ENCODE data around the gene CARMIL1.

CARMIL1 gene

DNA sequence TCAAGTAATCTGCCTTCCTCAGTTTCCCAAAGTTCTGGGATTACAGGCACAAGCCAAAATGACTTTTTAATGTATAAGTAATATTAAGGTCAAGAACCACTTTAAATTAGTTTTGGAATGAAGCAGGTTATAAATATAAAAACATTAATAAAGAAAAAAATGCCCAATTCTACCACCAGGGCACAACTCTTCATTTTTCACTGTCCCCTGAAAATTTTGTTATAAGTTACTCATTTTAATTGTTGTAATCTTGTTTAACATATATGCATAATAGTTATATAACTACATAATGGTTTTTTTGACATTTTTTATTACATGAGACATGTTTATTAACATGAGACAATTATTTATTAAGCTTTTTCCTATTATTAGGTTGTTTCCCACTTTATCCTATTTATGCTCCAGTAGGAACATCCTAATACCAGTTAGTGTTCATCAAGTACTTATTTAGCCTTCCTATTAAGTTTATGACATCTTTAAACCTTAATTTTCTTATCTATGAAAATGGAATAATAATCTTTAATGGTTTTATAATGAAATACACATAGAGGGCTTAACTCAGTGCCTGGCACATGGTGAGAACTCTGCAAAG lies 190.7 kb downstream of the CARMIL1 start:
- Histone ChIP-seq H3K36me3 (ENCODE audit: insufficient read depth, low read length) (no peaks in the 10 kb centered on the region), H3K27ac (ENCODE audit: low read depth, low read length) (no peak overlapping the region), H3K9ac (ENCODE audit: low read length) (no peak overlapping the region), H3K4me1 (ENCODE audit: insufficient read depth, low read length) (no peaks in the 10 kb centered on the region), H3K9me3 (ENCODE audit: low read length) (no peaks in the 10 kb centered on the region), H3K4me3 (ENCODE audit: low read depth in 1 of 2, low read length in 2 of 2) (no peak overlapping the region), H3K27me3 (ENCODE audit: control insufficient read depth in 1 of 2, insufficient read depth in 2 of 2, low read length in 2 of 2) (no peaks in the 10 kb centered on the region)

DNA sequence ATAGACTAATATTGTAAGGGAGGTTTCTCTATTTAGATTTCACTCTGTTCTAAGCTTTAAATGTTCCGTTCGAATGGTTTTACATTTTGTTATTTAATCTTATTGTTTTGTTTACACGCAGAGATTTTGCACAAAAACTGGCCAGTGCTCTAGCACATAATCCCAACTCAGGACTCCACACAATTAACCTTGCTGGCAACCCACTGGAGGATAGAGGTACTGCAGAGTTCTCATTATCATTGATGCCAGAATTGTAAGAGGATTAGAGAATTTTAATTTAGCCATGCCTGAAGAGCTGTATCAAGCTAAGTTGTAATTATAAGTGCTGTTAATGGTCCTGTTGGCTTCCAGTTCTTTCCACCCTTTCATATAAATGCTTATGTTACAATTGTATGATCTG lies 193.1 kb downstream of the CARMIL1 start:
- H3K27ac ChIP-seq (ENCODE audit: low read depth, low read length) = no peak overlapping the region
- no peak overlapping the region for H3K4me3 ChIP-seq (ENCODE audit: low read depth in 1 of 2, low read length in 2 of 2)
- no peaks in the 10 kb centered on the region for H3K9me3 ChIP-seq (ENCODE audit: low read length)
- H3K4me1 ChIP-seq (ENCODE audit: insufficient read depth, low read length) = no peaks in the 10 kb centered on the region
- no peaks in the 10 kb centered on the region for H3K27me3 ChIP-seq (ENCODE audit: control insufficient read depth in 1 of 2, insufficient read depth in 2 of 2, low read length in 2 of 2)
- no peak overlapping the region for H3K9ac ChIP-seq (ENCODE audit: low read length)
- H3K36me3 ChIP-seq (ENCODE audit: insufficient read depth, low read length) = no peaks in the 10 kb centered on the region

DNA sequence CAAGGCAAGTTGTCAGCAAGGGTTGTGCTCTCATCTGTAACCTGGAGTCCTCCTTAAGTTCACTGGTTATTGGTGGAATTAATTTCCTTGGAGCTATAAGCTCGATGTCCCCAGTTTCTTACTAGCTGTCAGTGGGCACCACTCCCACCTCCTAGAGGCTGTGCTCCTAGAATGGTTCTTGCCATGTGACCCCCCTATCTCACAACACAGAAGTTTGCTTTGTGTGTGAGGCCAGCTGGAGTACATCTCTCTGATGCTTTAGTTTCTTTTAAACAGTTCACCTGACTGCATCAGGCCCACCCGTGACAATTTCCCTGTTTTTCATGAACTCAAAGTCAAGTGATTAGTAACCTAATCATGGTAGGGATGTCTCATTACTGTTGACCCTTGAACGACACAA lies 193.7 kb downstream of the CARMIL1 start:
- H3K9ac ChIP-seq (ENCODE audit: low read length) = no peak overlapping the region
- no peaks in the 10 kb centered on the region for H3K27me3 ChIP-seq (ENCODE audit: control insufficient read depth in 1 of 2, insufficient read depth in 2 of 2, low read length in 2 of 2)
- H3K9me3 ChIP-seq (ENCODE audit: low read length) = no peaks in the 10 kb centered on the region

GRCh38 chr6:25473447-25473846 lies 194.3 kb downstream of the CARMIL1 start:
- Histone ChIP-seq H3K27ac (ENCODE audit: low read depth, low read length) (no peak overlapping the region), H3K27me3 (ENCODE audit: control insufficient read depth in 1 of 2, insufficient read depth in 2 of 2, low read length in 2 of 2) (no peaks in the 10 kb centered on the region), H3K36me3 (ENCODE audit: insufficient read depth, low read length) (no peaks in the 10 kb centered on the region), H3K9me3 (ENCODE audit: low read length) (no peaks in the 10 kb centered on the region), H3K9ac (ENCODE audit: low read length) (no peak overlapping the region), H3K4me1 (ENCODE audit: insufficient read depth, low read length) (no peaks in the 10 kb centered on the region), H3K4me3 (ENCODE audit: low read depth in 1 of 2, low read length in 2 of 2) (no peak overlapping the region)

More for the DNA sequence above, 193.7 kb downstream of the CARMIL1 start:
- Histone ChIP-seq H3K27ac (ENCODE audit: low read depth, low read length) (no peak overlapping the region), H3K4me3 (ENCODE audit: low read depth in 1 of 2, low read length in 2 of 2) (no peak overlapping the region), H3K36me3 (ENCODE audit: insufficient read depth, low read length) (no peaks in the 10 kb centered on the region), H3K4me1 (ENCODE audit: insufficient read depth, low read length) (no peaks in the 10 kb centered on the region)

DNA sequence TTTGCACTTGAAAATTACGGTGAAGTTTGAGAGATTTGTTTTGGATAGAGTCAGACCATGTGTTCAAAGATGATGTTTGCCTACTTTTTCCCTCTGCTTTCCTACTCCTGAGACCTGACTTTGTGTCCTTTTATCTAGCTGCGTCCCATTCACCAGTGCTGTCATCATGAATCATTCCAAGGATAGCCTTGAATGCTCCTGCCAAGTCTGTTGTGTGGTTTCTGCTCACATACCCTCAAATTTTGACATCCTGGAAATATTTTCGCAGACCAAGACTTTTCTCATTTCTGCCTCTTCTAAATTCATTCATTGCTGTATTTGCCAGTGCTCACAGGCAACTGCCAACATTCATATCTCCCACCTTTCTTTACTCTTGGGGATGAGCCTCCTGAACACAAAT lies 197.0 kb downstream of the CARMIL1 start:
- Histone ChIP-seq H3K36me3 (ENCODE audit: insufficient read depth, low read length) (no peaks in the 10 kb centered on the region), H3K27me3 (ENCODE audit: control insufficient read depth in 1 of 2, insufficient read depth in 2 of 2, low read length in 2 of 2) (no peaks in the 10 kb centered on the region), H3K9me3 (ENCODE audit: low read length) (no peaks in the 10 kb centered on the region), H3K27ac (ENCODE audit: low read depth, low read length) (no peak overlapping the region), H3K9ac (ENCODE audit: low read length) (no peak overlapping the region), H3K4me1 (ENCODE audit: insufficient read depth, low read length) (no peaks in the 10 kb centered on the region), H3K4me3 (ENCODE audit: low read depth in 1 of 2, low read length in 2 of 2) (no peak overlapping the region)

- Histone ChIP-seq H3K27ac (ENCODE audit: low read depth, low read length) (no peak overlapping the region), H3K9ac (ENCODE audit: low read length) (no peak overlapping the region), H3K9me3 (ENCODE audit: low read length) (no peaks in the 10 kb centered on the region), H3K4me1 (ENCODE audit: insufficient read depth, low read length) (no peaks in the 10 kb centered on the region), H3K27me3 (ENCODE audit: control insufficient read depth in 1 of 2, insufficient read depth in 2 of 2, low read length in 2 of 2) (no peaks in the 10 kb centered on the region), H3K36me3 (ENCODE audit: insufficient read depth, low read length) (no peaks in the 10 kb centered on the region), H3K4me3 (ENCODE audit: low read depth in 1 of 2, low read length in 2 of 2) (no peak overlapping the region)
Measured at GRCh38 chr6:25477006-25477590, 197.9 kb downstream of the CARMIL1 start.

DNA sequence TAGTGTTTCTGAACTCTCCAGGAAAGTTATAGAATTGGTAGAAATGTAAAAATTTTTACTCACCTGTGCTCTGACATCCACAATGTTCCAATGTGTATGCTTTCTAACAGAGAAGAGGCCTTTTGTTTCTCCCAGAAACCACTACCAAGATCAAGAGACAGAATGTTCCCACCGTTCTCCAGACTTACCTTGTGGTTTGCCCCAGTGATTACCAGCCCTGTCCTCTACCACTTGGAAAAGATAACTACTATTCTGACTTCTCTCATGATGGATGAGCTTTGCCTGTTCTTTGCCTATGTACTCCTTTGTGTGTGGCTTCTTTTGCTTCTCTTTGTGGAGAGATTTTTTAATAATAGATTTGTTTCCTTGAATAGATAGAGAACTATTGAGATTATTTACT lies 199.8 kb downstream of the CARMIL1 start:
- no peak overlapping the region for H3K4me3 ChIP-seq (ENCODE audit: low read depth in 1 of 2, low read length in 2 of 2)
- no peak overlapping the region for H3K27ac ChIP-seq (ENCODE audit: low read depth, low read length)
- H3K4me1 ChIP-seq (ENCODE audit: insufficient read depth, low read length) = no peaks in the 10 kb centered on the region

DNA sequence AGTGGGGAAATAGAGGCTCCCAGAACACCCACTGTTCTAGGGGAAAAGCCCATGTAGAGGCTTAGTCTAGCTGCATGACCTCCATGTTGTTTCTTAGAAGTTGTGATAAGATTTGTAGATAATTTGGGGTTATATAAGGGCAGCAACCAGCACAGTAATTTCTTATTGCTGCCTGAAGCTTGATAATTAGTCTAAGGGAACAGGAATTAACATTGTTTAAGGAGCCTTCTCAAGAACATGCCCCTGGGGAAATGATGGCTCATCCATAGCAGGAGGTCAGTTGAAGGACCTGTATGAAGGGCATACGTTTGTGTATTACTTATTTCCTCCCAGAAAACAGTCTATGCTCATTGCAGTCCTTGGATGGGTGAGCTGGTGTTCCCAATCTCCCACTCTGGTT lies 202.1 kb downstream of the CARMIL1 start:
- no peaks in the 10 kb centered on the region for H3K27me3 ChIP-seq (ENCODE audit: control insufficient read depth in 1 of 2, insufficient read depth in 2 of 2, low read length in 2 of 2)

More for the DNA sequence above, 199.8 kb downstream of the CARMIL1 start:
- Histone ChIP-seq H3K9me3 (ENCODE audit: low read length) (no peaks in the 10 kb centered on the region), H3K36me3 (ENCODE audit: insufficient read depth, low read length) (no peaks in the 10 kb centered on the region), H3K9ac (ENCODE audit: low read length) (no peak overlapping the region), H3K27me3 (ENCODE audit: control insufficient read depth in 1 of 2, insufficient read depth in 2 of 2, low read length in 2 of 2) (no peaks in the 10 kb centered on the region)

DNA sequence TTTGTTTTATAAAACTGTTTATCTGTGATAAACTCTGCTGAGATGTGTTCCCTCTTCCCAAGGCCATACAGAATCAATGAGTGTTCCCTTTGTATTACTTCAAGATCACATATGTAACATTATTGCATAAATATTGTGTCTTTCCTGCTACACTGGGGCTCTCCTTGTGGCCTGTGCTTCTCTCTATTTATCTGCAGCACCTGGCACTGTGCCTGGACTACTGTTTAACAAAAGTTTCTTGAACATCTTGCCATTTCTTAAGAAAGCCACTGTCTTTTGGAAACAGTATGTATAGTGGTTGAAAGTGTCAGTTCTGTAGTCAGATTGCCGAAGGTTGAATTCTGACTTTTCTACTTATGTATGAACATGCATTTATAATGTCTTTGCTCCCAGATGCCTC lies 203.8 kb downstream of the CARMIL1 start:
- no peak overlapping the region for H3K4me3 ChIP-seq (ENCODE audit: low read depth in 1 of 2, low read length in 2 of 2)
- H3K4me1 ChIP-seq (ENCODE audit: insufficient read depth, low read length) = no peaks in the 10 kb centered on the region
- no peaks in the 10 kb centered on the region for H3K9me3 ChIP-seq (ENCODE audit: low read length)
- H3K27me3 ChIP-seq (ENCODE audit: control insufficient read depth in 1 of 2, insufficient read depth in 2 of 2, low read length in 2 of 2) = no peaks in the 10 kb centered on the region
- no peak overlapping the region for H3K27ac ChIP-seq (ENCODE audit: low read depth, low read length)
- H3K36me3 ChIP-seq (ENCODE audit: insufficient read depth, low read length) = no peaks in the 10 kb centered on the region
- no peak overlapping the region for H3K9ac ChIP-seq (ENCODE audit: low read length)

More for the DNA sequence above, 202.1 kb downstream of the CARMIL1 start:
- Histone ChIP-seq H3K9ac (ENCODE audit: low read length) (no peak overlapping the region), H3K4me3 (ENCODE audit: low read depth in 1 of 2, low read length in 2 of 2) (no peak overlapping the region), H3K9me3 (ENCODE audit: low read length) (no peaks in the 10 kb centered on the region), H3K4me1 (ENCODE audit: insufficient read depth, low read length) (no peaks in the 10 kb centered on the region), H3K27ac (ENCODE audit: low read depth, low read length) (no peak overlapping the region), H3K36me3 (ENCODE audit: insufficient read depth, low read length) (no peaks in the 10 kb centered on the region)

DNA sequence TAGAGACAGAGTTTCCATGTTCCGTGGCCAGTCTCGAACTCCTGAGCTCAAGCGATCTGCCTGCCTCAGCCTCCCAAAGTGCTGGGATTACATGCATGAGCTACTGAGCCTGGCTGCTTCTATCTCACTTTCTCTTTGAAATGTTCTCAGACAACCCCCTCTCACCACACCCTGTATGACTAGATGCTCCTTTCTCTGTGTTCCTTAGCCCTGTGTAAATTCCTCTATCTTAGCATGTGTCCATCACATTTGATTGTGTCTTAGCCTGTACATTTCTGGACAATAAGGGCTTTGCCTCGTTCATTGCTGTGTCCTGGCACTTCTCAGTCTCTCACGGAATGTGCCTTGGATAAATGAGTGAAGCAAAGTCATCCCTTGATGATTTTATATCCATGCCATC lies 204.8 kb downstream of the CARMIL1 start:
- no peak overlapping the region for H3K9ac ChIP-seq (ENCODE audit: low read length)
- no peak overlapping the region for H3K27ac ChIP-seq (ENCODE audit: low read depth, low read length)
- H3K4me1 ChIP-seq (ENCODE audit: insufficient read depth, low read length) = no peaks in the 10 kb centered on the region
- H3K36me3 ChIP-seq (ENCODE audit: insufficient read depth, low read length) = no peaks in the 10 kb centered on the region
- H3K27me3 ChIP-seq (ENCODE audit: control insufficient read depth in 1 of 2, insufficient read depth in 2 of 2, low read length in 2 of 2) = no peaks in the 10 kb centered on the region
- no peak overlapping the region for H3K4me3 ChIP-seq (ENCODE audit: low read depth in 1 of 2, low read length in 2 of 2)
- no peaks in the 10 kb centered on the region for H3K9me3 ChIP-seq (ENCODE audit: low read length)

- Histone ChIP-seq H3K27ac (ENCODE audit: low read depth, low read length) (no peak overlapping the region), H3K4me1 (ENCODE audit: insufficient read depth, low read length) (no peaks in the 10 kb centered on the region), H3K9ac (ENCODE audit: low read length) (no peak overlapping the region), H3K36me3 (ENCODE audit: insufficient read depth, low read length) (no peaks in the 10 kb centered on the region), H3K27me3 (ENCODE audit: control insufficient read depth in 1 of 2, insufficient read depth in 2 of 2, low read length in 2 of 2) (no peaks in the 10 kb centered on the region), H3K9me3 (ENCODE audit: low read length) (no peaks in the 10 kb centered on the region), H3K4me3 (ENCODE audit: low read depth in 1 of 2, low read length in 2 of 2) (no peak overlapping the region)
Measured at GRCh38 chr6:25484900-25485299, 205.7 kb downstream of the CARMIL1 start.

DNA sequence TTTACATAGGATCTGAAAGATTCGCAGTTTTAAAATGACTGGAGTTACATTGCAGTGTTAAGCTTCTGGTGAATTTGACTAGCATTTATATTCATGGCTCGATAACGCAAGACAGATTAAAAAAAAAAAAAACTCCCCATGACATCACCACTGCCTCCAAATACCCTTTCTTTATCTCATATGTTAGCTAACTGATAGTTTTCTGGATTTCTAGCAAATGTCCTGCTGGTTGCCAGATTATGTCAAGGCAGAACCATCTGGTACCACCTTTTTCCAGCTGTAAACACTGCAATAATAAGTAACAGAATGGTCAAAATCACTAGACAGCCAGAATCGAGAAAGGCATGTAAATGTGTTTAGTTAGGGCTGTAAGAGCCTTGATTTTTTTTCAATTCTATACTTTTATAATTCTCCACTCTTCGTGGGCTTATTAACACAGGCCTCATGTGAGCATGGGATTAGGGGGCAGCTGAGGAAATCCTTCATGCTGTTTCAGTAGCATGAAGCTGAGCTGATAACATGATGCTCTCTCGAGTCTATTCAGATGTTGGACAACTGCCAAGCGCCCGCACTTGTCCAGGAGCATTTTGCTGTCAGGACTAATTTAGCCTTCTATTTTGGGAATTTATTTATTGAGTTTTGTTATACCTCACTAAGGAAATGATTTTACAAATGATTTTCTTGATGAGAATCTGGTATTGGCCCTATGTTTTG lies 206.8 kb downstream of the CARMIL1 start:
- Histone ChIP-seq H3K27ac (ENCODE audit: low read depth, low read length) (no peak overlapping the region), H3K9me3 (ENCODE audit: low read length) (no peaks in the 10 kb centered on the region), H3K4me3 (ENCODE audit: low read depth in 1 of 2, low read length in 2 of 2) (no peak overlapping the region), H3K27me3 (ENCODE audit: control insufficient read depth in 1 of 2, insufficient read depth in 2 of 2, low read length in 2 of 2) (no peaks in the 10 kb centered on the region), H3K4me1 (ENCODE audit: insufficient read depth, low read length) (no peaks in the 10 kb centered on the region), H3K9ac (ENCODE audit: low read length) (no peak overlapping the region), H3K36me3 (ENCODE audit: insufficient read depth, low read length) (no peaks in the 10 kb centered on the region)
